HG03521 (cell line): ENCODE results near the gene ABHD4.
A peak's percentile ranks its signal among the peaks of the same experiment; 100 is the strongest.
"Not testable (repeated sequence)": the region's sequence is repeated elsewhere in the genome, so short reads cannot be mapped to it uniquely, and the experiment has no call there.

ENCODE experiments used
- ATAC-seq: cut with Tn5 transposase; IDR thresholded peaks from one replicate; pipeline ENCODE4 v1.9.1; 2021; ENCODE audit warnings: mild to moderate bottlenecking, moderate library complexity; ENCODE audit not compliant: unreplicated experiment

Gene ABHD4

DNA sequence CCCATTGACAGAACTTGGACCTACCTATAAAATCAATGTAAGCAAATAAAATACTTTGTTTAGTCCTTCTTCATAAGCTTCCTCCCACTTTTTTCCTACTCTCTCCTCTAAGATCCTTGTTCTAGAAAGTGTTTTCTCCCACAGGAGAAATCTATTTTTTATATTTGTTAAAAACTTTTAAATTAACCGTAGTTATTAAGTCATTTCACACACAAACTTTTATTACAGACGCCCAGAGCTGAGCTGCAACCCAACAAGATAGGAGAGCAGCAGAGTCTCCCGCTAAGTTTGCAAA is 36.8 kb upstream of the ABHD4 start:
- no peak for ATAC-seq

DNA sequence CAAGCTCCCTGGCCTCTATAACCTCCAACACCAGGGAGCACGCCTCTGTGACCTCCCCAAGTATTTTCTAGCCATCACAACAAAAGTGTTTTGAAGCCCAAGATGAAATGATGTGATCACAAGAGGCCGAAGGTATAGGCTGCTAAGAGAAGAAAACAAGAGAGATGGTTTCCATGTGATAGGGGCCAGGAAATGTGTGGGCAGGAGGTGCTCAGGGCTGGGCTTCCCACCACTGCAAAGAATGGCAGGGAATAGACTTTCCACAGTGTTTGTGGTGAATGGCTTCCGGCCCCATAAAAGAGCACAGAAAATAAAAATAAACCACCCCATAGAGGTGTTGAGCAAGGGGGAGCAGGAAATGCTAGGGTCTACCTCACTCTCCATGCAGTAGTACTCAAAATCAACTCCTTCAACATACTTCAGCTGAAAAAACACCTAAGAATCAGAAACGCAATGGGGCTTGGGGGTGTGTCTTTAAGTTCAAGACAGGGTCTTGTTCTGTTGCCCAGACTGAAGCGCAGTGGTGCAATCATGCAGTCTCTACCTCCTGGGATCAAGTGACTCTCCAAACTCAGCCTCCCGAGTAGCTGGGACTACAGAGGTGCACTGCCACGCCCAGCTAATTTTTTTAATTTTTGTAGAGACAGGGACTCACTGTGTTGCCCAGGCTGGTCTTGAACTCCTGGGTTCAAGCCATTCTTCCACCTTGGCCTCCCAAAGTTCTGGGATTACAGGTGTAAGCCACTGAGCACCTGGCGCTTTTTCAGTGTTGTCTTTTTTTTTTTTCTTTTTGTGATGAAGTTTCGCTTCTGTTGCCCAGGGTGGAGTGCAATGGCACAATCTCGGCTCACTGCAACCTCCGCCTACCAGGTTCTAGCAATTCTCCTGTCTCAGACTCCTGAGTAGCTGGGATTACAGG is 36.2 kb upstream of the ABHD4 start:
- ATAC-seq = no peak

DNA sequence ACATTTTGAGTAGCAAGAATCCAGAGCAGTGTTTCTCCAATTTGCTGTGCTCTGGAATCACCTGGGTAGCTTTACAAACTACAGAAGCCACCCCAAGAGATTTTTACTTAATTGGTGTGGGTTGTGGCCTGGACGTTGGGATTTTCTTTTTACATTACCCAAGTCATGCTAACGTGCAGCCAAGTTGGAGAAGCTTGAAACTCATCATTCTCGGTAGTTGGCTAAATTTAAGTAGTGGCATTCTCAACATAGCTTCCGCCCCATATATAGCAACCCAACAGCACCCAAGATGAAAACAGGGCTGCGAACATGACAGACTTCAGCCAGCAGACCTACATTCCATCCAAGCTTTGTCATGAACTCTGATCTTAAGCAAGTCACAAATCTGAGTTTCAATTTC is 34.1 kb upstream of the ABHD4 start:
- ATAC-seq = no peak

DNA sequence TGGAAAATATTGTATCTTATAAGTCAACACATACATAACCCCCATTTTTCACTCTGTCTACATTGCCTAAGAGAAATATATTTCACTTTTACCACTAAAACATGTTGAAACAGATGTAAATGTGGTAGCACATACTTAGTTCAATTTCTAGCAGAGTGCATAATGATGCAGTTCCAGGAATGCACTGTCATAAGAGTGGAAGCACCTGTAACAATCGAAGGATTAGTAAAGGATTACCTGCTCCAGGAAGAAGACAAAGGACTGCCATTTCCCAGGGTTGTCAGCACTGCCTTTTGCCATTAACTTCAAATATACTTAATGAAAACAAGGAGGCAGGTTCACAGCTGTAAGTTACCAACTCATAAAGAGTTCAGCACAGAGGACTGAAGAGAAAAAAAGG is 33.6 kb upstream of the ABHD4 start:
- no peak for ATAC-seq

DNA sequence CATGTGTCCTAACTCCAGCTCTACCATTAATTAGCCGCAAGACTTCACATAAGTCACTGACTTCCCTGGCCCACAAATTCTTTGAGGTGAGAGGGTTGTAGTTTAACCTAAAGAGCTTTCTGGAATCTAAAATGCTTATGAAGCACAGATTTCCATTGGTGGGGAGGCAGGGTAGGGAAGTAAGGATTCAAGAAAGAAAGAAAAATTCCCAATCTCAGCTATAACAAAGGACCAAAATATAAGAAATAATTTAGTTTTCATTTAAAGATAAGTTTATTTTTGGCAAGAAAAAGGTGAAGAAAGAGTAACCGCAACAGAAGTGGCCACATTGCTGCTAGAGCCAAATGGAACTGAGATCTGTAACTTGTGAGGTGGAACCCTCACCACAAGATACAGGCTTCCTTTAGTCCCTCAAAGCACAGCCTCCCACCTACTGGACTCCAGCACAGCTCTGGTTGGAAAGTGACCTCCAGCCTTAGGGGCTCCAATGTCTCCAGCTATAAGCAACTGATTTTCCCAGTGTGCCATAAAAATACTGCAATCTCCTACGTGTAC is 32.6 kb upstream of the ABHD4 start:
- peak; percentile 27 for ATAC-seq

DNA sequence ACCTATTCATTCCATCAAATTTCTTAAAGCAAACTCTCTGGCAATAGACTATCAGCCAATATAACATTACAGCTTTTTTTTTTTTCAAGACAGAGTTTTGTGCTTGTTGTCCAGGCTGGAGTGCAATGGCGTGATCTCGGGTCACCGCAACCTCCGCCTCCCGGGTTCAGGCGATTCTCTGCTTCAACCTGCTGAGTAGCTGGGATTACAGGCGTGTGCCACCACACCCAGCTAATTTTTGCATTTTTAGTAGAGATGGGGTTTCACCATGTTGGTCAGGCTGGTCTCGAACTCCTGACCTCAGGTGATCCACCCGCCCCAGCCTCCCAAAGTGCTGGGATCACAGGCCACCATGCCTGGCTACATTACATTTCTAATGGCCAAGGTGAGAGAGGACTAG is 31.8 kb upstream of the ABHD4 start:
- not testable (repeated sequence) for ATAC-seq

DNA sequence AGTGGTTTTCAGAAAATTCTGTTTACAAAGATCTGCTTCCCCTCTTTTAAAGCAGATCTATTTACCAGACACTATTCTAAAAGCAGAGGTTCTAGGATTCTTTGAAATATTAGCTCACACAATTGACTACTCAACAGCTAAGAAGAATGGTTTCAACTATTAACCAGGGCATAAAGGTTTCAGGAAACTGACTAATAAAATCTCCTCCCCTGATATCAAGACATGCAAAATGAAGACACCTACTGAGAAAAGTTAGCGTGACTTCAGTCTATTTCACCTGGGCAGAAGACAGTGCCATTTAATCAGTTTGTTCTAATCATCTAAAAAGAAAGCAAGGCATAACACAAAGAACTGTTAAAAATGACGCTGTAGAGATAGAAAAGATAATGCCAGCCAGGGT is 31.3 kb upstream of the ABHD4 start:
- ATAC-seq = no peak

DNA sequence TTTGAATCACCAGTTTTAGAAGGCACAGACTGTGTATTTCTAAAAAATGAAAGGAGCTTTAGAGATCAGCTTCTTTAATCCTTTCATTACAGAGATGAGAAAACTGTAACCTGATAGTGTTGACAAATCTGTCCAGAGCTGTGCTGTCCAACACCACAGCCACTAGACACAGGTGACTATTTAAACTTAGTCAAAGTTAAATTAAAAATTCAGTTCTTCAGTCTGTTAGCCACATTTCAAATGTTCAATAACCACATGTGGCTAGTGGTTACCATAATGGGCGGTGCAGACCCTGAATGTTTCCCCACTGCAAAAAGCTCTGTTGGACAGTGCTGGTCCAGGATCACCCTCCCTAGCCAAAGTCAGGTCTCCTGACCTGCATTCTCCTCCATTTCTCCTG is 30.7 kb upstream of the ABHD4 start:
- no peak for ATAC-seq

DNA sequence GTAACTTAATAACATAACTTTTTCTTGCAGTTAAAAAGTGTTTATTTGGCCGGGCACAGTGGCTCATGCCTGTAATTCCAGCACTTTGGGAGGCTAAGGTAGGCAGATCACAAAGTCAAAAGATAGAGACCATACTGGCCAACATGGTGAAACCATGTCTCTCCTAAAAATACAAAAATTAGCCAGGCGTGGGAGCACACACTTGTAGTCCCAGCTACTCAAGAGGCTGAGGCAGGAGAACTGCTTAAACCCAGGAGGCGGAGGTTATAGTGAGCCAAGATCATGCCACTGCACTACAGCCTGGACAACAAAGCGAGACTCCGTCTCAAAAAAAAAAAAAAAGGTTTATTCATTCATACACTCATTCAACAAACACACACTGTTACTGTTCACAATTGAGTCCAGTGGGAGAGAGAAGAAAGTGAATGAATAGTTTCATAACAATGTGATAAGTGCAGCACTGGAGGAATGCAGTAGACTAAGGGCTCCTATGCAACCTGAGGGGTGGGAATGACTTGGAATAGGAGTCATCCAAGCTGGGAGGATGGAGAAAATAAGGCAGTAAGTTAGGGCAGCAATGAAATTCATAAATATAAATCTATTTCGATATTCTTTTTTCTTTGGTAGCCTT is 28.9 kb upstream of the ABHD4 start:
- no peak for ATAC-seq

DNA sequence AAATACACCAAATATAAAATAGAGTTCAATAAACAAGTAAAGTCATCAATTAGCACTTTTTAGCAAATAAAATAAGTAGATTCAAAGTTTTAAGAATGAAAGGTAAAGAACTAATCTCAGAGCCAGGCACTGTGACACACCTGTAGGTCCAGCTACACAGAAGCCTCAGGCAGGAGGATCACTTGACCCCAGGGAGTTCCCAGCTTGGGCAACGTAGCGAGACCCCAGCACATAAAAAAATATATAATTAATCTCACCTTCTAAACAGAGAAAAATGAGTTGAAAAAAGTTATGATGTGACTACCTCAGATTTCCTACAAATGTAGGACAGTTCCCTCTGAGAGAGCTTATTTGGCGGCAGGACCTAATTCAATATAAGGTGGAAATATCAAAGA is 28.4 kb upstream of the ABHD4 start:
- no peak for ATAC-seq

DNA sequence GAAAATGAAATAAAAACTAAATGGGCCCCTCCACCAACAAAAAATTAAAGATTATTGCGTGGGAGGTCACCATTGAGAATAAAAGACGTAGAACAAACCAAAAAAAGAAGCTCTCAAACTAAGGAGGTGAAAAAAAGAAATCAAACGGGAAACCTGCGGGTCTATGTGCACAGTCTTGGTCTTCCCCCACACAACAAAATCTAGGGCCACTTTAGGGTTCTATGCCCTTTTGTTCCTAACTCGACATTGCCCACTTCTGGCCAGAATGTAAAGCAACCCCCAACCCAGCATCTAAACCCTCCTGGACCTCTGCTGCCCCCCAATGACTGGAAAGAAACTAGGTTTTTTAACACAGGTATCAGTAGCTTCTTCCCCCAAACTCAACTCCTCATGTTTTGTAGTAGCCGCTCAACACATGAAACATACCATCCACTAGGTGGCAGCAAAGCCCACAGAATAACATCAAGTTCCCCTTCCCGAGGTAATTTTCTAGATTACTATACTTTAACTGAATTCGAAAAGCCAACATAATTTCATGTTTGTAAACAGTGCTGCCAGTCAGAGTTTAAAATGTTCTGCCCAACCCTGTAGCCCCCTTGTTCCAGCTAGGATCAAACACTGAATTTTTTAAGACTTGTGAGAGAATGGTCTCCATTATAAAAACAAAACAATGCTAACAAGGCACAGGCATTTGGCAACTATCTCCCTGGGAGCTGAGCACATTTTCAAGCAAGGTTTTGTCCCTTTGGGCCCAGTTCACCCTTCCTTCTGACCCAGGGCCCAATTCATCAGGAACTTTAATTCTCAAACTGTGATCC is 27.8 kb upstream of the ABHD4 start:
- ATAC-seq = peak; percentile 76

DNA sequence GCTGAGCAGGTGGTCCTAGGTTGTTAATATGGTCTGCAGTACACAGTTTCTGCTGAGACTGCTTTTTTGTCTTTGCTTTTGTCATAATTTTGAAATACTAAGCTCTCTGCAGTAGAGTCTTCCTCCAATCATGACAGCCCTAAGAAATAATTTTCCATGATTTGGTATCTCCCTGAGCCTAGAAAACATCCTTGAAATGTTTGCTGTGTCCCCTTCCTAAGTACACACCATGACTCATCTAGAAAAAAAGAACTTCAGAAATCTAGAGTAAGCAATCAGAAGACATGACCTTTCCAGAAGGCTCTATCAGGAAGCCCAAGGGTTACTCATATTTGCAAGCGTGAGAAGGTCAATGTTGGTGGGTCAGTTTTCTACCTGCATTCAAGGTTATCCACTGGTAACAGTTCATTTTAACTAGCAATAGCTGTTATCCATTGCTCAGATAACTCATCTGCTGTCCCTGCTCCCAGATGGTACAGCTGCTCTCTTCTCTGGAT is 25.5 kb upstream of the ABHD4 start:
- ATAC-seq = no peak

DNA sequence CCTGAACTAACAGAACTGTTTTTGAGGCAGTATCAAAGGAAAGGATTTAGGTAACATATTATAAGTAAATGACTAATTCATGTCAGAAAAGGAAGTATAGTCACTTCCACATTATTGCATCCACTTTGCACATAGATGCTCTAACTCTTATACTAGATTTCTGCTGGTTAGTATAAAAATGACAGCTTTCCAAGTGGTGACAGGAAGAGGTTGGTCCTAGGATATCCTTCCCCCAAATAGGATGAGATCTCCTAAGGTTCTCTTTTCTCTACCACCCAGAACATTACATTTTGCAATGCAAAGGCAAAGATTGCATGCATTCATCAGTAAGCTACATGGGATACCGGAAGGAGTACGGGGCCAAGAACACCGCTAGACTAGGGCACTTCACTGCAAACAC is 24.3 kb upstream of the ABHD4 start:
- no peak for ATAC-seq

DNA sequence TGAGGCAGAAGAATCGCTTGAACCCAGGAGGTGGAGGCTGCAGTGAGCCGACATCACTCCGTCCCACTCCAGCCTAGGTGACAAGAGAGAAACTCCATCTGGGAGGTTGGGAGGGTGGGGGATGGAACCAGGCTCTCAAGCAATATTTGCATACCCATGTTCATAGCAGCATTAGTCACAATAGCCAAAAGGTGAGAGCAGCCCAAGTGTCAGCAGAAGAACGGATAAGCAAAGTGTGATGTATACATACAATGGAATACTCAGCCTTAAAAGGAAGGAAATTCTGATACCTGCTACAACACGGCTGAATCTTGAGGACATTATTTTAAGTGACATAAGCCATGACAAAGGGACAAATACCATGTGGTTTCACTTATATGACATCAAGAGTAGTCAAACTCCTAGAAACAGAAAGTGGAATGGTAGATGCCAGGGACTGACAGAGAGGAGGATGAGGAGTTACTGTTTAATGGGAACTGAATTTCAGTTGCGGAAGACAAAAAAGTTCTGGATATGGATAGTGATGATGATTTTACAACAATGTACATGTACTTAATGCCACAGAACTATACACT is 20.7 kb upstream of the ABHD4 start:
- ATAC-seq = no peak

DNA sequence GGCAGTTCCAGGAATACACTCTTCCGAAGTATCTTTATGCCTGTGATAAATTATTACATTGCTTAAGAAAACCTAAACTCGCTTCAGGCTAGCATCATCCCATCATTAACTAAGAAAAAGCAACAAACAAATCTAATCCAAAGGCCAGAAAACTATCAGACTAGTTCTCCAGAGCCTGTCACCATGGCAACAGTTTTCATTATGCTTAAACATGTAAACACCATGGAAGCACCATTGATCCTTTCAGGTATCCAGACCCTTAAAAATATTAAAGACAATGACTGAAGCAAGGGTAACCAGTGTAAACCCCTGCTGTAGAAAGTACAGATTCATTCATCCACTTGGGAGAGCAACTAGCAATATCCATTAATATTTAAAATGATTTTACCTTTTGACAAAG is 18.9 kb upstream of the ABHD4 start:
- ATAC-seq = no peak

DNA sequence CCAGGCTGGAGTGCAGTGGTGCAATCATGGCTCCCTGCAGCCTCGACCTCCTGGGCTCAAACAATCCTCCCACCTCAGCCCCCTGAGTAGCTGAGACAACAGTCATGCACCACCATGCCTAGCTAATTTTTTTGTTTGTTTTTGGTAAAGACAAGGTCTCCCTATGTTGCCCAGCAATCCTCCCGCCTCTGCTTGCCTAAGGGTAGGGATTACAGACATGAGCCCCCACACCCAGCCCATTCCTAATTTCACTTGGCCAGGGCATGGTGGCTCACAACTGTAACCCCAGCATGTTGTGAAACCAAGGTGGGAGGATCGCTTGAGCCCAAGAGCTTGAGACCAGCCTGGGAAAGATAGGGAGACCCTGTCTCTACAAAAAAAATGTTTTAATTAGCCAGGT is 18.2 kb upstream of the ABHD4 start:
- no peak for ATAC-seq

DNA sequence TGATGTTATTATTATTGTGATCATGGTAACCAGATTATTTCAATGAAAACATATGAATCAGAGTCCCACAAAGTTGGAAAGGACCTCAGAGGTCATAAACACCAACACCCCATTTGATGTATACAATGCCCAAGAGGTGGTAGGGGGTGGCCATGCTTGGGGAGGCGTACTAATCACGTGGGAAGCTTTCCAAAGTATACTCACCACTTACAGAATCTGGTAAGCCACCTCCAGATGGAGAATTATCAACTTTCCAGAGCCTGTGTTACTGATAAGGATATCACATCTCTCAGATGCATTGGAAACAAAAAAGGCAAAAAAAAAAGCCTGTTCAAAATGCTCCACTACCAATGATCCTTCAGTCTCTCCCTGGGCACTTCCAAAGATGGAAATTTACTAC is 17.5 kb upstream of the ABHD4 start:
- ATAC-seq = no peak

DNA sequence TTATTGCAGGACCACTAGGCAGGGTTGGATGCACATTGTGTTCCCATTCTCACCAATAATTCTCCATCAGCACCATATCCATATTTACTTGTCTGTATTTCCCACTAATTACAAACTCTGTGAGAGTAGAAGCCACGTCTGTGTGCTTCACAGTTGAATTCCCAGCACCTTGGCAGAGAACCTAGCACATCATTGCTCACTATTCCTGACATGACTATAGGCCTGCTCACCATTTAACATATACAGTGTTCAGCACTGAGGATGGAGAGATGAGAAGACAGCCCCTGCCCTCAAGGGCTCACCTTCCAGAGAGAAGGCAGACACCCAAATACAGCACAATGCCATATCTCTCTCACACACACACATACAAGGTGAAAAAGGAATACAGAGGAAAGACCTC is 14.1 kb upstream of the ABHD4 start:
- no peak for ATAC-seq

DNA sequence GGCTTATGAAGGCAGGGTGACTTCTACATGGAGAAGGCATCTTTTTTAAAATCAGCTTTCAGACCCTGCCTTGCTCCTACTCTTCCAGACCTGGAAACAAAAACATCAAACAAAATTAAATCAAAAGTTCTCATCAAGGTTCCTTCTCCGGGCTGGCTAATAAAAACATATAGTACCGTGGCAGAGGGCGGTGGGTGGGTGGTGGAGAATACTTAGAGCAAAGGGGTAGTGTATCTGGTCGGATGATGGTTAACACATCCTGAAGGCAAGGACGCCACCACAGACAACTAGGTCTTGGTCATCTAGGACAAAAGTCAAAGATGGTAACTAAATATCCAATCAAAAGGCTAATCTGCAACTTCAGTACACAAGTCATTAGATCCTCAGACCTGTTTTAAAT is 10.9 kb upstream of the ABHD4 start:
- no peak for ATAC-seq

DNA sequence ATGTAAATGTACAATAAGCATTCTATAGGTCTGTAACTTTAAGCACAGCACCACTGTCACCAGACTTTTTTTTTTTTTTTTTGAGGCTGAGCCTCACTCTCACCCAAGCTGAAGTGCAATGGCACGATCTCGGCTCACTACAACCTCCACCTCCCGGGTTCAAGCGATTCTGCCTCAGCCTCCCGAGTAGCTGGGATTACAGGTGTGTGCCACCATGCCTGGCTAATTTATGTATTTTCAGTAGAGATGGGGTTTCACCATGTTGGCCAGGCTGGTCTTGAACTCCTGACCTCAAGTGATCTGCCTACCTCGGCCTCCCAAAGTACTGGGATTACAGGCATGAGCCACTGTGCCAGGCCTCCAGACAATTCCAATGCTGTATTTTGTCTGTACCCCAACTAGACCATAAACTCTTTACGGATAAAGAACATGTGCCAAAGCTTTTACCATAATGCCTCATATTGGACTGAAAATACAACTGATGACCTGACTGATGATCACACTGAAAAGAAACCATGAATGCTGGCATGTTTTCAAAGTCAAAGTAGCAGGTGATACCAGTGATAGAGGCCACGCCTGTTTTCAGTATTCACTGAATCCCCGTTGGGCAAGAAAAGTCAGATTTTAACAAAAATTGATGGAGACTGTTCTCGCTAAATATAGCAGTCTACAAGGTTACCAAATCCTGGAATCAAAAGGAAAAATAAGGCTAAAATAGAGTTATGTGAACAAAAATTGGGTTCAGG is 10.2 kb upstream of the ABHD4 start:
- not testable (repeated sequence) for ATAC-seq
